Right cardiac atrium (tissue), 5 donors: ENCODE measurements around the gene SOHLH1. TPM values are rescaled to one million over a fixed set of nuclear protein-coding genes. Genes with fewer than 3 reads are reported as not detected.

Source experiments
- ATAC-seq, 2 donors: fragments of 200-7000 bp; cut with Tn5 transposase; one replicate each; pipeline versions ENCODE4 v1.8.0 to v1.9.1; 2020; ENCODE audit warnings: moderate library complexity in 2 of 2, mild to moderate bottlenecking in 1 of 2
- DNase-seq, 3 donors: peaks; one replicate each; pipeline ENCODE4 v3.0.0-alpha.2; 2020
- H3K27ac ChIP-seq: one replicate; pipeline ENCODE4 v1.5.1; 2013; ENCODE audit warnings: mild to moderate bottlenecking, low read length, control low read depth, moderate library complexity
- H3K27me3 ChIP-seq: one replicate; pipeline ENCODE4 v1.6.1; 2013; ENCODE audit not compliant: control insufficient read depth, insufficient read depth
- H3K4me1 ChIP-seq: one replicate; pipeline ENCODE4 v1.6.1; 2013; ENCODE audit warnings: low read length; ENCODE audit not compliant: control insufficient read depth, insufficient read depth
- H3K4me3 ChIP-seq: one replicate; pipeline ENCODE4 v1.5.1; 2013; ENCODE audit warnings: low read length, control low read depth
- H3K9me3 ChIP-seq: one replicate; pipeline ENCODE4 v1.6.1; 2013; ENCODE audit warnings: low read length; ENCODE audit not compliant: control insufficient read depth
- WGBS: extraction: QIAGEN DNeasy Blood & Tissue Kit; methylation state at CpG from one replicate; pipeline ENCODE4 v1.1.7; 2013; 5-methylcytosine and 5-hydroxymethylcytosine counted together
- intact Hi-C, 4 donors: fragments of 100-400 bp; cut with DNase I; formaldehyde crosslinking; loops; one replicate each; pipeline versions ENCODE4 v1.11.0 to v1.14.0; 2022 to 2023
- polyA plus RNA-seq: library from polyadenylated mRNA; stranded (reverse); fragments of 200-250 nt; gene quantifications from one replicate; pipeline ENCODE4 v1.2.3, GENCODE V29; 2013
- total RNA-seq, 4 donors: library from RNA; stranded (reverse); fragmentation: NEBNext Ultra II Directional; extraction: Animal tissue kit (Norgen Biotek cat#: 25700); gene quantifications; one replicate each; pipeline ENCODE4 v1.2.1, GENCODE V29; 2021
- donor health status: healthy with polysubstance abuse.
- donor health status: DM: no; HTN: yes; CAD: no.
- donor health status: DM: no; HTN: no; CAD: no.
- donor health status: DM: no; HTN: yes; CAD: no; lungs with severe emphysema.
- donor health status: DM: yes; HTN: yes; CAD: no.

SOHLH1 gene
- total and polyA plus RNA-seq, 5 donors, result not detected

DNA sequence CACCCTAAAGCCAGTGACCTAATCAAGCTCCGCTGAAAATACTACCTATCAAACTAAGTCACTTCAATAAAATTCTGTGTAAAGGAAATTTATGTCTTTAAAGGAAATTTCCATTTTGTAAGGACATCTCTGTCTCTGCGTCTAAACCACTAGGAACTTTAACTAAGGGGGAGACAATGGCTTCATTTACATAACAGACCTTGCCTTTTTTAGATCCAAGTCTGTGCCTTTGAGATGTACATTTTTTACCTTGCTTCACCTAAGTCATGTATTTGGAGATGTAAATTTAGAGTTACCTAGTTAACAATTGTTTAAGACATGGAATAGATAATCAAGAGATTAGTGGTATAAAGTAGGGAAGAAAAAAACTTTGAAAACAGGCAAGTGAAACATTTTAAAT, 49.8 kb downstream of the SOHLH1 start:
- 72% methylated on average over 2 of the region's 2 CpGs for WGBS
- Histone ChIP-seq H3K27me3 (no peaks in the 10 kb centered on the region), H3K4me3 (no peak overlapping the region), H3K4me1 (no peaks in the 10 kb centered on the region), H3K9me3 (peaks cover 14% of the 10 kb centered on the region), H3K27ac (no peak overlapping the region)
- ATAC-seq (no peak), DNase-seq (no peak)
- intact Hi-C loops, result no loop called here

DNA sequence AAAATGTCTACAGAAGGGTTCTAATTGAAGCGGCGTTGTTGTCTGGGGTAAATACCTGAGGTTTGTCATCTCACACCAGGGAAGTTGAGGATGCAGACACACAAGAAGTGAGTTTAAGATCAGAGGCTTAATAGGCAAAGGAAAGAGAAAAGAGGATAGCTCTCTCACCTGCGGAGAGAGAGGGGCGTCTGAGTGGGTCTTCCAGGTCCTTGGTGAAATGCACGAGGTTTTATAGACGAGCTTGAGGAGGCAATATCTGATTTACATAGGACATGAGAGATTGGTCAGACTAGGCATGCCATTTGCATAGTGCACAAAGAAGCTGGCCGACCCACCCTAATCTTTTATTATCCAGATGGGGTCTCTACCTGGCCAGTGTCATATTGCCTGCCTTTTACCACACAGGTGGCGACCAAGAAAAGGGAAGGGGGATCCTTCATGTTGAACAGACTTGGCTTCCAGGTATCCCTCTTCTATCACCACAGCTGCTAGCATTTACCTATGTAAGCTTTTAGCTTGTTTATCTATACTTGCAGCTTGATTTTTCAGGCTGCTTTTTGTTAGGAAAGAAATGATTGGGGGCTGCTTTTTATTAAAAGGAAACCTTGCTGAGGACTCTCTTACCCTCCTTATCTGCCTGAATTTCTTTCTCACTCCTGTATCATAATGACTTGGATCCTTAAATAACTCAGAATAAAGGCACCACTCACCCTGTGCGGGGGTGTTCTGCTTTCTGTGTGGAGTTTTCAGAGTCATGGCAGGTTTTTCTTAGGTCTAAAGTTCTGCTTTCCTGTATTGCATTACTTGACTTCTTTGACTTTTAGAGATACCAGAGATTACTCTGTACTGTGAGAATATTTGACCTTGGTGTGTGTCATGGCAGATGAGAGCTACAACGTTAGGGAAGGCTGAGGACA, 50.5 kb downstream of the SOHLH1 start:
- DNase-seq (no peak), ATAC-seq (no peak)
- peaks cover 16% of the 10 kb centered on the region for H3K9me3 ChIP-seq
- WGBS, result 79% methylated on average over 10 of the region's 10 CpGs
- no peaks in the 10 kb centered on the region for H3K27me3 ChIP-seq
- H3K4me1 ChIP-seq, result no peaks in the 10 kb centered on the region
- intact Hi-C loops, result no loop called here
- no peak overlapping the region for H3K4me3 ChIP-seq
- H3K27ac ChIP-seq, result no peak overlapping the region

DNA sequence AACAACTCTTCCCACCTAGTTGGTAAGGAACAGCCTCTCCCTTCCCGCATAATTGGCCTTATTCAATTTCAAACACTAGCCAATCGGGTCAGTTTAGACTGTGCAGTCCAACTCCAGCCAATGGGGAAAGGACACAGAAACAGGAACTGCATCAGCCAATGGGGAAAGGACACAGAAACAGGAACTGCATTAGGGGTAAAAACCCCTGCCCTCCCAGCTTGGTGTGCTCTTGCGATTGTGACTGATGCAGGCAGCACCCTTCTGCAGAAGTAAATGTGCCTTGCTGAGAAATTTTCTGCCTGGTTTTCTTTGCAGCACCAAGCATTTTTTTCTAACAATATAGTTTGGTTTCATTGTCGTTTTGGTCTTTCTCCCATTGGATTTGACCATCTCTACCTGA, 51.4 kb downstream of the SOHLH1 start:
- intact Hi-C loops, result no loop called here

DNA sequence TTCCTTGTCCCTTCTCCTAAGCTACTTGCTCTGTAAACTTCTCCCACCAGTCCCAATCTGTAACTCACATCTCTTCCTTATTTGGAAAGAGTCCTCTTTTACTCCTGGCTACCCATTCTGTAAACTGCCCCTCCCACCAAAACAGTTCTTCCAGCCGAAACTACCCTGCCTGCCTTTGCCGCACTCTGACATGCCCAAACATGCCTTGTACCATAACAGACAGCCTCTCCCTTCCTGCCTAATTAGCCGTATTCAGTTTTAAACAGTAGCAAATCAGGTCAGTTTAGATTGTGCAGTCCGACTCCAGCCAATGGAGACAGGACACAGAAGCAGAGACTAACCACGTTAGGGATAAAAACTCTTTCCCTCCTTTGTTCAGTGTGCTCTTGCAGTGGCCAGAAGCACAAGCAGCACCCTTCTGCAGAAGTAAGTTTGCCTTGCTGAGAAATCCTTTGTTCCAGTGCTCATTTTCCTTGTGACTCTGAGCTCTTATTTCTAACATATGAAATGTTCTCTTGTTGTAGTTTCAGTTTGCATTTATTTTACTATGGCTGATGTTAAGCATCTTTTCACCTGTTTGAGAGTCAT, 54.6 kb downstream of the SOHLH1 start:
- intact Hi-C loops, result no loop called here
- no peak for ATAC-seq
- Histone ChIP-seq H3K9me3 (peaks cover 16% of the 10 kb centered on the region), H3K27me3 (no peaks in the 10 kb centered on the region), H3K4me3 (no peak overlapping the region), H3K4me1 (no peaks in the 10 kb centered on the region), H3K27ac (no peak overlapping the region)
- 86% methylated on average over 5 of the region's 5 CpGs for WGBS
- no peak for DNase-seq

More for the DNA sequence above, 51.4 kb downstream of the SOHLH1 start:
- DNase-seq, result no peak
- H3K9me3 ChIP-seq, result peaks cover 16% of the 10 kb centered on the region
- H3K4me3 ChIP-seq, result no peak overlapping the region
- no peak overlapping the region for H3K27ac ChIP-seq
- no peaks in the 10 kb centered on the region for H3K27me3 ChIP-seq
- 80% methylated on average over 4 of the region's 4 CpGs for WGBS
- no peak for ATAC-seq
- no peaks in the 10 kb centered on the region for H3K4me1 ChIP-seq

Other genes with a start within 250 kb of the SOHLH1 start
- 10 to 100 TPM; 15.7 to 23.8 (median 20.0) TPM for gene PPP1R26, start 219.7 kb downstream of the SOHLH1 start, total RNA-seq
- gene PPP1R26, start 219.7 kb downstream of the SOHLH1 start, polyA plus RNA-seq, result 14.5 TPM
- gene MRPS2, start 198.8 kb downstream of the SOHLH1 start, total RNA-seq, result 10 to 100 TPM; 27.1 to 39.5 (median 37.8) TPM
- gene MRPS2, start 198.8 kb downstream of the SOHLH1 start, polyA plus RNA-seq, result 48.9 TPM
- gene LCN1, start 178.0 kb downstream of the SOHLH1 start, total RNA-seq, result 1 to 10 TPM in 1 of 4 donors, under 1 TPM in 1, not detected in 2; 0.42 to 4.0 TPM
- not detected for gene LCN1, start 178.0 kb downstream of the SOHLH1 start, polyA plus RNA-seq
- not detected for gene OBP2A, start 153.4 kb downstream of the SOHLH1 start, total RNA-seq
- not detected for gene OBP2A, start 153.4 kb downstream of the SOHLH1 start, polyA plus RNA-seq
- gene PAEP, start 137.7 kb downstream of the SOHLH1 start, total RNA-seq, result not detected
- gene PAEP, start 137.7 kb downstream of the SOHLH1 start, polyA plus RNA-seq, result not detected
- gene GLT6D1, start 59.9 kb downstream of the SOHLH1 start, total RNA-seq, result not detected
- not detected for gene GLT6D1, start 59.9 kb downstream of the SOHLH1 start, polyA plus RNA-seq
- not detected for gene LCN9, start 36.2 kb downstream of the SOHLH1 start, total RNA-seq
- not detected for gene LCN9, start 36.2 kb downstream of the SOHLH1 start, polyA plus RNA-seq
- gene KCNT1, start 2.7 kb upstream of the SOHLH1 start, total RNA-seq, result 1 to 10 TPM in 1 of 4 donors, under 1 TPM in 2, not detected in 1; 0.17 to 1.1 (median 0.32) TPM
- 0.20 TPM for gene KCNT1, start 2.7 kb upstream of the SOHLH1 start, polyA plus RNA-seq
- 10 to 100 TPM; 13.9 to 22.8 (median 18.3) TPM for gene CAMSAP1, start 208.1 kb upstream of the SOHLH1 start, total RNA-seq
- 10.0 TPM for gene CAMSAP1, start 208.1 kb upstream of the SOHLH1 start, polyA plus RNA-seq